ENCODE results near the gene BABAM2. TPM values are rescaled to one million over a fixed set of nuclear protein-coding genes. Genes with fewer than 3 reads are reported as not detected.

Gene BABAM2
- total RNA-seq, 1 experiment from 2014 or later, result 27.1 TPM

DNA sequence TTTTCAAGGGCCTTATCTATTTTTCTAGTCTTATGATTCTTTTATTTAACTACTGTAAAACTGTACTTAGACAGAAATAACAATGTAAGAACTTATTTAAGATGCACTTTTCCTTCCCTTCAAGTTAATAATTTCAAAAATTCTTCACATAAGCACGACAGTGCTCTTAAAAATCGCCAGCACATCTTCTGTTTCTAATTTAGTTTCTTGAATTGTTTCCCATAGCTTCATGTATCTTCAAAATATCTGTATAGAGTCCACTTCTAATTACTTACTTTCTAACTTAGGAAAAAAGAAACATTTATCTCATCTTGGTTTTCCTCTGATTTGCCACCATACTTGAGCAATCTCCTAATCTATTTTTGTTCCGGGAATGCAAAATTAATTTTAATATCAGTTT, 196.1 kb downstream of the BABAM2 start:
- H2BK12ac ChIP-seq (ENCODE audit: insufficient read length, low read depth, low read length), result no peak overlapping the region
- no peaks in the 10 kb centered on the region for H4K20me1 ChIP-seq (ENCODE audit: control insufficient read depth, insufficient read depth, insufficient read length)
- H3K9me3 ChIP-seq (ENCODE audit: control insufficient read depth, low read depth, low read length), result no peaks in the 10 kb centered on the region
- H2BK15ac ChIP-seq (ENCODE audit: low read depth, low read length), result no peak overlapping the region
- no peak overlapping the region for H2AFZ ChIP-seq (ENCODE audit: low read length)
- no peak overlapping the region for H3K9ac ChIP-seq (ENCODE audit: extremely low read depth, insufficient read length, low read length)
- no peaks in the 10 kb centered on the region for H3K36me3 Mint-ChIP-seq (ENCODE audit: insufficient read depth in 1 of 3, low read depth in 3 of 3)
- H3K79me1 ChIP-seq (ENCODE audit: insufficient read depth, low read depth, low read length, poor library complexity, severe bottlenecking), result no peaks in the 10 kb centered on the region
- no peaks in the 10 kb centered on the region for H3K27me3 ChIP-seq (ENCODE audit: insufficient read depth, low read length)
- H3K27ac ChIP-seq (ENCODE audit: insufficient read length, low read depth, low read length), result no peak overlapping the region
- no peak overlapping the region for H2BK20ac ChIP-seq (ENCODE audit: low read depth, low read length, poor library complexity, severe bottlenecking)
- no peak overlapping the region for H4K91ac ChIP-seq (ENCODE audit: insufficient read length, low read depth, low read length)
- H3K4me1 ChIP-seq (ENCODE audit: insufficient read depth, low read length), result no peaks in the 10 kb centered on the region
- TF ChIP-seq, protein P1, sequence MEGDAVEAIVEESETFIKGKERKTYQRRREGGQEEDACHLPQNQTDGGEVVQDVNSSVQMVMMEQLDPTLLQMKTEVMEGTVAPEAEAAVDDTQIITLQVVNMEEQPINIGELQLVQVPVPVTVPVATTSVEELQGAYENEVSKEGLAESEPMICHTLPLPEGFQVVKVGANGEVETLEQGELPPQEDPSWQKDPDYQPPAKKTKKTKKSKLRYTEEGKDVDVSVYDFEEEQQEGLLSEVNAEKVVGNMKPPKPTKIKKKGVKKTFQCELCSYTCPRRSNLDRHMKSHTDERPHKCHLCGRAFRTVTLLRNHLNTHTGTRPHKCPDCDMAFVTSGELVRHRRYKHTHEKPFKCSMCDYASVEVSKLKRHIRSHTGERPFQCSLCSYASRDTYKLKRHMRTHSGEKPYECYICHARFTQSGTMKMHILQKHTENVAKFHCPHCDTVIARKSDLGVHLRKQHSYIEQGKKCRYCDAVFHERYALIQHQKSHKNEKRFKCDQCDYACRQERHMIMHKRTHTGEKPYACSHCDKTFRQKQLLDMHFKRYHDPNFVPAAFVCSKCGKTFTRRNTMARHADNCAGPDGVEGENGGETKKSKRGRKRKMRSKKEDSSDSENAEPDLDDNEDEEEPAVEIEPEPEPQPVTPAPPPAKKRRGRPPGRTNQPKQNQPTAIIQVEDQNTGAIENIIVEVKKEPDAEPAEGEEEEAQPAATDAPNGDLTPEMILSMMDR (conservative IDR thresholded peaks at IDR 0.05), result no peak
- H3K14ac ChIP-seq (ENCODE audit: insufficient read depth, low read length), result no peak overlapping the region
- no peak overlapping the region for H3K4ac ChIP-seq (ENCODE audit: low read depth, low read length)
- H3K23me2 ChIP-seq (ENCODE audit: insufficient read length, low read depth, low read length, poor library complexity, severe bottlenecking), result no peaks in the 10 kb centered on the region
- DNase-seq, result no peak
- no peak overlapping the region for H3K23ac ChIP-seq (ENCODE audit: insufficient read length, low read depth, low read length)
- H4K5ac ChIP-seq (ENCODE audit: insufficient read length, low read depth, low read length), result no peak overlapping the region
- H3T11ph ChIP-seq (ENCODE audit: low read length), result no peak overlapping the region
- no peaks in the 10 kb centered on the region for H3K79me2 ChIP-seq (ENCODE audit: insufficient read depth, low read length)
- H3K27ac Mint-ChIP-seq, result no peak overlapping the region
- H3K18ac ChIP-seq (ENCODE audit: insufficient read length, low read depth, low read length), result no peak overlapping the region
- no peak overlapping the region for H3K4me2 ChIP-seq (ENCODE audit: insufficient read depth, insufficient read length, low read length)
- WGBS (ENCODE audit: extremely low coverage, insufficient read length, low lambda C conversion rate), result no CpG with 5 or more reads among the region's 3 CpGs
- no peak overlapping the region for H2AK5ac ChIP-seq (ENCODE audit: insufficient read length, low read length)
- no peak overlapping the region for H2BK5ac ChIP-seq (ENCODE audit: insufficient read length, low read length)
- no peak overlapping the region for H3K4me3 Mint-ChIP-seq
- H4K8ac ChIP-seq (replicated peaks; ENCODE audit: insufficient read length, low read depth, low read length), result no peak overlapping the region
- H3K4me1 Mint-ChIP-seq, result no peaks in the 10 kb centered on the region
- H3K9me3 Mint-ChIP-seq, result no peaks in the 10 kb centered on the region
- no peak overlapping the region for H2BK120ac ChIP-seq (ENCODE audit: low read depth, low read length, poor library complexity, severe bottlenecking)
- H3K27me3 Mint-ChIP-seq (ENCODE audit: low read depth), result no peaks in the 10 kb centered on the region
- H3K56ac ChIP-seq (ENCODE audit: insufficient read length, low read depth, low read length), result no peak overlapping the region

All from H9 (cell line).